ENCODE results near the gene SLC29A1.
"Not testable (repeated sequence)": the region's sequence is repeated elsewhere in the genome, so short reads cannot be mapped to it uniquely, and the experiment has no call there.

SLC29A1 gene

DNA sequence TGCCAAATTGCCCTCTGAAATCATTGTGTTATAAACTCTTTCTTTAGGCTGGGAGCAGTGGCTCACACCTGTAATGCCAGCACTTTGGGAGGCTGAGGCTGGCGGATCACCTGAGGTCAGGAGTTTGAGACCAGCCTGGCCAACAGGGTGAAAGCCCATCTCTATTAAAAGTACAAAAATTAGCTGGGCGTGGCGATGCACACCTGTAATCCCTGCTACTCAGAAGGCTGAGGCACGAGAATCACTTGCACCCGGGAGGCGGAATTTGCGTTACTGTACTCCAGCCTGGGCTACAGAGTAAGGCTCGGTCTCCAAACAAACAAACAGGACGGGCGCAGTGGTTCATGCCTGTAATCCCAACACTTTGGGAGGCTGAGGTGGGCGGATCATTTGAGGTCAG, 27.0 kb upstream of the SLC29A1 start:
- not testable (repeated sequence) for DNase-seq

DNA sequence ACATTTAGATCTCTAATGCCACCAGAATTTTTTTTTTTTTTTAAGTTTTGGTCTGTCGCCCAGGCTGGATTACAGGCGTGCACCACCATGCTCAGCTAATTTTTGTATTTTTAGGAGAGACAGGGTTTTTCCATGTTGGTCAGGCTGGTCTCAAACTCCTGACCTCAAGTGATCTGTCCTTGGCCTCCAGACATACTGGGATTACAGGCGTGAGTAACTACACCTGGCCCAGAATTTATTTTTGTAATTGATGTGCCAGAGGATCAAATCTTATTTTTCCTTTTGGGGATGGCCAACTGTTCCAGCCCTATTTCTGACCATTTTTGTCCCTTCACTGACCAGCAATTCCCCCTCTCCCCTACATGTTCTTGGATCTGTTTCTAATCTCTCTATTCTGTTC, 24.7 kb upstream of the SLC29A1 start:
- DNase-seq = no peak

DNA sequence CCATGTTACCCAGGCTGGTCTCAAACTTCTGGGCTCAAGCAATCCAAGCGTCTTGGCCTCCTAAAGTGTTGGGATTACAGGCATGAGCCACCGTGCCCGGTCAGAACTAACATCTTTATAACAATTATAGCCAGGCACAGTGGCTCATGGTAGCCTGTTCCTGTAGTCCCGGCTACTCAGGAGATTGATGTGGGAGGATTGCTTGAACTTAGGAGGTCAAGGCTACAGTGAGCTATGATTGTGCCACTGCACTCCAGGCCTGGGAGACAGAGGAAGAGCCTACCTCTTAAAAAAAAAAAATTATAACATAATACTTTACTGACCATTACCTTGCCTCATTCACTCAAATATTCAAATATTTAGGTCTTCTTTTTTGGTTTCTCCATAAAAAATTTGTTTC, 23.5 kb upstream of the SLC29A1 start:
- no peak for DNase-seq

GRCh38 chr6:44201200-44201599, 22.2 kb upstream of the SLC29A1 start:
- DNase-seq = no peak

GRCh38 chr6:44201638-44202303, 21.6 kb upstream of the SLC29A1 start:
- DNase-seq = no peak

- DNase-seq = no peak
Measured at GRCh38 chr6:44202332-44202971, 20.9 kb upstream of the SLC29A1 start.

- DNase-seq = no peak
Measured at GRCh38 chr6:44202972-44203750, 20.2 kb upstream of the SLC29A1 start.

- DNase-seq = no peak
Measured at GRCh38 chr6:44203955-44204354, 19.4 kb upstream of the SLC29A1 start.

DNA sequence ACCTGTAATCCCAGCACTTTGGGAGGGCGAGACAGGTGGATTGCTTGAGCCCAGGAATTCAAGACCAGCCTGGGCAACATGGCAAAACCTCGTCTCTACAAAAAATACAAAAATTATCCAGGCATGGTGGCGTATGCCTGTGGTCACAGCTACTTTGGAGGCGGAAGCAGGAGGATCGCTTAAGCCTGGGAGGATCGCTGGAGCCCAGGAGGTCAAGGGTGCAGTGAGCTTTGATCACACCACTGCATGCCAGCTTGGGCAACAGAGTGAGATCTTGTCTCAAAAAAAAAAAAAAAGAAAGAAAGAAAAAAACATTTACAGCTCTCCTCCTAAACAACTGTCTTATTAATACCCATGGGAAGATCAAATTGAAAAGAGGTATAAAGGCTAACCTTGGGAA, 15.4 kb upstream of the SLC29A1 start:
- no peak for DNase-seq

GRCh38 chr6:44211284-44211683, 12.1 kb upstream of the SLC29A1 start:
- DNase-seq = no peak

DNA sequence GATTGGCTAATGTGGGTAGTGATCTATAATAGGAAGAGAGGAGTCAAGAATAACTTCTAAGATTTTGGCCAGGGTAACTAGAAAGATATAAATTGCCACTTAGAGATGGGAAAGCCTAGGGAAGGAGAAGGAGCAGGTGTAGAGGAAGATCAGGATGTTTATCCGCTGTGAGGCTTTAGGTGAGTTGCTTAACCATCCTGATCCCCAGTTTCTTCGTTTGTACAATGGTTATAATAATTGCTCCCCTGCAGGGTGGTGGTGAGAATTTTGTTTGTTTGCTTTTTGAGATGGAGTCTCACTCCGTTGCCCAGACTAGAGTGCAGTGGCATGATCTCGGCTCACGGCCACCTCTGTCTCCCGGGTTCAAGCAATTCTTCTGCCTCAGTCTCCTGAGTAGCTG, 9.1 kb upstream of the SLC29A1 start:
- no peak for DNase-seq

DNA sequence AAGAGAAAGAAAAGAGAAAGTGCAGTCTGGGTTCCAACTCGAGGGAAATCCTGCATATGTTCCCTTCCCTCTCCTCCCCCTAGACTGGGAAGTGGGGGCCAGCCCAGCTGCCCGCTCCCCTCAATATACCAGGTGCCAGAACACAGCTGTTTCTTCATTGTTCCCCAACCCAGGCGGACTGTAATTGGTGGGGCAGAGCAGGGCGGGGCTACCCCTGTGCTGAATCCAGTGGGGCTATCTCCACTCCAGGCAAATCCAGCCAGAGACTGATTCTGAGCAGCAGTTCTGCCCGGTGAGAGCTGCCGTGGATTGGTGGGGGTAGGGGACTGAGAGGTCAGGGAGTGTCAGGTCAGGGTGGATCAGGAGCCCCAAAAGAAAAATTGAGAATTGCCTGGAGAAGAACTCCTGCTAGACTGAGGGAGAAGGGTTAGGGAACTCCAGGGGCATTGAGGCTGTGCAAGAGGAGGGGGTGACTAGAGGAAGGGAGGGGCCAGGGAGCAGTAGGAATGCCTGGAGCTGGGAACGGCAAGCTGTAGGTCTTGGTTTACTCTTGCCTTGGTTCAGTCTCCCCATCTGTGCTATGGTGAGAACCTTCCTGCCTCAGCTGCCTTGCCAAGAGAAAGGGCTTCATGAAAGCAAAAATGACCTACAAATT, 6.6 kb upstream of the SLC29A1 start, which contains the start of gene MYMX:
MYMX (plus strand) TSS at position 250 of the 655 bp plus-strand sequence. CDS start 546 bp downstream, outside the sequence.
- DNase-seq = no peak

DNA sequence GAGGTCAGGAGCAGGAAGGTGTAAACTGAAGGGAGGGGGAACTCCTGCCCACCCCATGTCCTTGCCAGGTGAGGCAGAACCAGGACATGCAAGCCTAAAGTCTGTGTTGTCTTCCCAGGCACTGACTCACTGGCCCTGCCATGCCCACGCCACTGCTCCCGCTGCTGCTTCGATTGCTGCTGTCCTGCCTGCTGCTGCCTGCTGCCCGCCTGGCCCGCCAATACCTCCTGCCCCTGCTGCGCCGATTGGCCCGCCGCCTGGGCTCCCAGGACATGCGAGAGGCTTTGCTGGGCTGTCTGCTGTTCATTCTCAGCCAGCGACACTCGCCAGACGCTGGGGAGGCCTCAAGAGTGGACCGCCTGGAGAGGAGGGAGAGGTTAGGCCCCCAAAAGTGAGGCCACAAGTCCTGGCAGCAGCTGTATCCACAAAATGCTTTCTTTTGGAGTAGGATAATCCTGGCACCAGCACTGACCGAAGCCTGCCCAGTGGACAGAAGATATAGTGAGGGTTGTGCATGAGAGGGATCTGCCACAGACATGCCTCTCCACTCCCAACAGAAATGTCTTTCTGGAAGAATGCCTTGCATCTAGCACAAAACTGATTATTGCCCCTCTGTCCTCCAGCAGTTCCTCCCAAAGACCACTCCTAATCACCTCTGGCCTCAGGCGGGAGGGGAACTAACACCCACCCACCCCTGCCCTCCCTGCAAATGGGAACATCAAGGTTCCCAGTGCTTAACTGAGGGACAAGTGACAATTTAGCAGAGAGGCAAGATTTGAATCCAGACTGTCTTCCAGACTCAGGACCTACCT, 5.9 kb upstream of the SLC29A1 start:
- DNase-seq = no peak

DNA sequence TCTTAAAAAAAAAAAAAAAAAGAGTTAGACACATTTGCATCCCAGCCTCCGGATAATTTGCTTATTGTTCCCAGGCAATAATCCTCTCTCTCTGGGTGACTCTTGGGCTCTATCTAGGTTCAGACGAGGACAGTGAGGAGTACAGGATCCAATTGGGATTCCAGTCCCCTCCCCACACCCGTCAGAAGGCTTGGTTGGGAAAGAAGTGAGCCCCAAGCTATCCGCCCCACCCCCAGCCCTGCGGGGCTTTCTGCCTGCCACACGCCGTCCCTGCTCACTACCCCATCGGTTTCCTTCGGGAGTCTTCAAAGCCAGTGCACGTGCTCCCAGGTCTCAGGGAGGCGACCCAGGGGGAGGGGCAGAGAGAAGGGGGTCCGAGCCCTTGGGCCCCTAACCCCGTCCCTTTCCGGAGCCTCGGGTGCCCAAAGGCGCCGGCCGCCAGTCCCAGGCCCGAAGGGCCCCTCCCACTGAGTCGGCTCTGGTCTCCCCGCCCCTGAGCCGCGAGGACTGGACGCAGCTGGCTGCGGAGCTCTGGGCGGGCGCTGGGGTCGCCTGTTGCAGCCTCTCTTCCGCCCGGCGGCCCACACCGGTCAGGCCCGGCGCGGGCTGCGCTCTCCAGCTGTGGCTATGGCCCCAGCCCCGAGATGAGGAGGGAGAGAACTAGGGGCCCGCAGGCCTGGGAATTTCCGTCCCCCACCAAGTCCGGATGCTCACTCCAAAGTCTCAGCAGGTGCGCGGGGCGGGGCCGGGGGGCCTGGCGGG, 4.2 kb upstream of the SLC29A1 start:
- no peak for DNase-seq

GRCh38 chr6:44219815-44220784, 3.3 kb upstream of the SLC29A1 start:
- DNase-seq = no peak

GRCh38 chr6:44220913-44221290, 2.5 kb upstream of the SLC29A1 start:
- no peak for DNase-seq

DNA sequence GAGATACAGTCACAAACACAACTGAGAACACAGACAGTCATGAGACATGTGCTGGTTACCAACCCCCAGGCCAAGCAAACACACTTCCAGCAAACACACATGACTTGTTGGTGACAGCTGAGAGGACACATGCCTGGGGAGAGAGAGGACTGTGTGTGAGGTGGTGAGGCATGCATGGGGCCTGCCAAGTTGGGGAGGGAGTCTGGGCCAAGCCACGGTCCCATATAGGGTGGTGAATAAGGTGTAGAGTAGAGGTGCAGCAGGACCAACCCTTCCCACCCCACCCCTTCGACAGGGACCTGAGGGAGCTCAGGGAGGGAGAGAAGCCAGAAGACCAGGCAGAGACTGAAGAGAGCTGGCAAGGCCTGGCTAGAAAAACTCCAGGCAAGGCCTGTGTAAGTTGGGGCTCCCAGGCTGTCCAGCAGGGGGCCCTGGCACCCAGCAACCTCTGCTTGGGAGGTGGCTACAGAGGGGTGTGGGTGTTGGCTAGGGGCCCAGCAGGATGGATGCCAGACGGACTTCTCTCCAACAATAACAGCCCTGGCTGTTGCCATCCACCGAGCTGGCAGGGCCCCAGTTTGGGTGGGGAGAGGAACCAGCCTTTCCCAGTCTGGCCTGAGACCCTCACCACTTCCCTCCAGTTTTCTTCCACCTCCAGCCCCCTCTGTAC, 2.0 kb upstream of the SLC29A1 start:
- no peak for DNase-seq

DNA sequence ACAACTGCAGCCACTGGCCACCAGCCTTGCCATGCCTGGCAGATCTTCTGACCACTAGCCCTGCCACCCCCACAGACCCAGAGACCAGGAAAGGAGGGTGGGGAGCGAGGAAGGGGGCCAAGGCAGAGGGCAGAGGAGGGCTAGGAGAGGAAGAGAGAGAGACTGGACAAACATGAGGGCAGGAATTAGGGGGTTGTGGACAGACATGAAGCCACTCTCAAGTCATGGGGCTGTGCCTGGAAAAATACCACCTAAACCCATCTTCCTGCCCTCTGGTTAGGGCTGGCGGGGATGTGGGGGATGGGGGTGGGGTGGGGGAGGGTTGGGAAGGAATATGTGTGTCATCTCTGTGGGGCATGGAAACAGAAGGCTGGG, 1.4 kb upstream of the SLC29A1 start:
- DNase-seq = no peak

GRCh38 chr6:44222486-44223318, 693 bp upstream of the SLC29A1 start:
- no peak for DNase-seq
